ENCODE measurements around the gene TUBA3D.
"Not testable (repeated sequence)": the region's sequence is repeated elsewhere in the genome, so short reads cannot be mapped to it uniquely, and the experiment has no call there.

Gene TUBA3D

GRCh38 chr2:131492015-131492417 is 16.1 kb downstream of the TUBA3D start, which contains the start of gene MZT2A:
Gene MZT2A, minus strand, starts transcription at chr2:131492397. Its CDS starts 21 bp downstream, at chr2:131492376.
- peak within 1 kb of the TSS; percentile 98 for H3K4me3 Mint-ChIP-seq
- not testable (repeated sequence) for H3K27me3 Mint-ChIP-seq (ENCODE audit: low read depth); H3K9me3 Mint-ChIP-seq; DNase-seq (ENCODE audit: low spot score)
- peak within 1 kb of the TSS; percentile 99 for H3K27ac Mint-ChIP-seq
- H3K36me3 Mint-ChIP-seq (ENCODE audit: low read depth): peaks cover 24% of the 10 kb centered on the region
- H3K4me1 Mint-ChIP-seq (ENCODE audit: low read depth): peaks cover 26% of the 10 kb centered on the region

DNA sequence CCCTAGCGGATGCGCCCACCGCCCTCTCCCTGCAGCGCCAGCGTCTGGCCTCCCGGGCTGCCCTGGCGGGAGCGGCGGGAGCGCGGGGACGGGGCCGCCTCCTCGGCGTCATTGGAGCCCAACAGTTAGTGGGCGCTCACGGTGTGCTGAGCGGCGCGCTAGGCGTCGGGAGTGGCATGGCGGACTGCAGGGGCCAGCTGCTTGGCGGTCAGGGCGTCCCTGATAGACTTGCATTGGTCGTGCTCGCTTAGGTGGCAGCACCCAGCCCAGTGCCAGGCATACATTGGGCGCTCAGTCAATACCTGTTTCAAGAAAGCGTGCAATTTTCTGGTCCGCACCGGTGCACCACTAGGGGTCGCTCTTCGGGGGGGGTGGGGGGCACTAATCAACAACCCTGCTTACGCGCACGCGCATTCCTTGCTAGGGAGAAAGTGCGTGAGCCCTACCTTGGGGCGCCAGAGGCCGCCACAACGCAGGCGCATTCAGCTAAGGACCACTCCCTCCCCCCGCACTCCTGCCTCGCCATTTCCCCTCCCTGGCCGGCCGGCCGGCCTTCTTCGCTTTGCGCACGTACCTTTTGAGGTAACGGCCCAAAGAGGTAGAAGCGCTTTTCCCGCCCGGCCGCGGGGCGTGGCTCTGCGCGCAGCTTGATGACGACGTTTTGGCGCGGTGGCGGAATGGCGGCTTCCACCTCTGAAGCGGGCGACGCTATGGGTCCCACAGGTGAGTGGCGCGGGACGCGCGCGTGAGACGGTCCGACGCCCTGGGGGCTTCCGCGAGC is 16.7 kb downstream of the TUBA3D start:
- peak; percentile 90 for DNase-seq (ENCODE audit: low spot score)
- no peaks in the 10 kb centered on the region for H3K27me3 Mint-ChIP-seq (ENCODE audit: low read depth)
- H3K27ac Mint-ChIP-seq: peak overlapping the region; percentile 99
- H3K4me3 Mint-ChIP-seq: peak overlapping the region; percentile 98
- no peaks in the 10 kb centered on the region for H3K9me3 Mint-ChIP-seq
- H3K36me3 Mint-ChIP-seq (ENCODE audit: low read depth): peaks cover 27% of the 10 kb centered on the region
- H3K4me1 Mint-ChIP-seq (ENCODE audit: low read depth): peaks cover 30% of the 10 kb centered on the region

- peaks cover 27% of the 10 kb centered on the region for H3K36me3 Mint-ChIP-seq (ENCODE audit: low read depth)
- peak overlapping the region; percentile 99 for H3K27ac Mint-ChIP-seq
- H3K4me1 Mint-ChIP-seq (ENCODE audit: low read depth): peaks cover 35% of the 10 kb centered on the region
- H3K27me3 Mint-ChIP-seq (ENCODE audit: low read depth): no peaks in the 10 kb centered on the region
- peak overlapping the region; percentile 98 for H3K4me3 Mint-ChIP-seq
- DNase-seq (ENCODE audit: low spot score): no peak
- H3K9me3 Mint-ChIP-seq: no peaks in the 10 kb centered on the region
These were observed 17.5 kb downstream of the TUBA3D start for GRCh38 chr2:131493199-131493968.

DNA sequence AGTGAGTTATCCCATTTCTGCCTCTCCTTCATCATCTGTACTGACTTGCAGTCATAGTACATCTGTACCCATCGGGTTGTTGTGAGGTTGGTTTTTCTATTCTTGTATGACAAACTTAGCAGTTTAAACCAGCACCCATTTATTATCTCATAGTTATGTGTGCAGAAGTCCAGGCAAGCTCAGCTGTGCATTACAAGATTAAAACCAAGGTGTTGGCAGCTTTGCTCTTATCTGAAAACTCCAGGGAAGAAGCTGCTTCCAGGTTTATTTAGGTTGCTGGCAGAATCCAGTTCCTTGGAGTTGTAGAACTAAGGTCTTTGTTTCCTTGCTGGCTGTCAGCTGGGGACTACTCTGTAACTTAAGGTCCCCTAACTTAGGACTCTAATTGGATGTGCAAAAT is 19.6 kb downstream of the TUBA3D start:
- DNase-seq (ENCODE audit: low spot score); H3K9me3 Mint-ChIP-seq; H3K27me3 Mint-ChIP-seq (ENCODE audit: low read depth): not testable (repeated sequence)
- H3K4me1 Mint-ChIP-seq (ENCODE audit: low read depth): peaks cover 30% of the 10 kb centered on the region
- peak overlapping the region; percentile 35 for H3K27ac Mint-ChIP-seq
- H3K36me3 Mint-ChIP-seq (ENCODE audit: low read depth): peaks cover 33% of the 10 kb centered on the region
- peak overlapping the region; percentile 40 for H3K4me3 Mint-ChIP-seq

- peak; percentile 43 for DNase-seq (ENCODE audit: low spot score)
- H3K27ac Mint-ChIP-seq; H3K9me3 Mint-ChIP-seq; H3K27me3 Mint-ChIP-seq (ENCODE audit: low read depth); H3K4me3 Mint-ChIP-seq: not testable (repeated sequence)
- H3K36me3 Mint-ChIP-seq (ENCODE audit: low read depth): peaks cover 36% of the 10 kb centered on the region
- peaks cover 25% of the 10 kb centered on the region for H3K4me1 Mint-ChIP-seq (ENCODE audit: low read depth)
These were observed 22.5 kb downstream of the TUBA3D start for GRCh38 chr2:131498321-131498973.

GRCh38 chr2:131503587-131503986 is 27.7 kb downstream of the TUBA3D start:
- H3K9me3 Mint-ChIP-seq; H3K4me3 Mint-ChIP-seq; H3K27me3 Mint-ChIP-seq (ENCODE audit: low read depth); DNase-seq (ENCODE audit: low spot score); H3K4me1 Mint-ChIP-seq (ENCODE audit: low read depth): not testable (repeated sequence)
- Mint-ChIP-seq H3K27ac (peak overlapping the region; percentile 87), H3K36me3 (ENCODE audit: low read depth) (peaks cover 51% of the 10 kb centered on the region)

DNA sequence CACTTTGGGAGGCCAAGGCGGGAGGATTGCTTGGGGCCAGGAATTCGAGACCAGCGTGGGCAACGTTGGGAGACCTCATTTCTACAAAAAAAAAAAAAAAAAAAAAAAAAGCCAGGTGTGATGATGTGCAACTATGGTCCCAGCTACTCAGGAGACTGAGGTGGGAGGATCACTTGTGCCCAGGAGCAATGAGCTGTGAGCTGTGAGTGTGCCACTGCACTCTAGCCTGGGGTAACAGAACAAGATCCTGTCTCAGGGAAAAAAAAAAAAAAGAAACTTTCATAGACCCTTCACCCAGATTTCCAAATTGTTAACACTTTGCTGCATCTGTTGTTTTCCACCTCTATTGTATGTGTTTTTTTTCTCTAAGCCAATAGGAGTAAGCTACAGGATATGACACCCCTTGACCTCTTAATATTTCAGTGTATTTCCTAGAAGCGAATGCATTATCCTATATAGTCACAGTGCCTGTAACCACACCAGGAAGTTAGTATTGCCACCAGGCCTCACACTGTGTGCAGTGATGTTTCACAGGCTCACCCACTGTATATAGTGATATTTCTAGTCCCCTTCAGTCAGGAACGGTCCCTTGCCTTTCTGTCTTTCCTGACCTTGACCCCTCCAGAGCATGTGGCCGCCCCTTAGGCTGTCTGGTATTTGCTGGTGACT is 28.3 kb downstream of the TUBA3D start:
- H3K27me3 Mint-ChIP-seq (ENCODE audit: low read depth); H3K9me3 Mint-ChIP-seq; H3K4me1 Mint-ChIP-seq (ENCODE audit: low read depth); DNase-seq (ENCODE audit: low spot score): not testable (repeated sequence)
- Mint-ChIP-seq H3K4me3 (peak overlapping the region; percentile 59), H3K27ac (peak overlapping the region; percentile 87), H3K36me3 (ENCODE audit: low read depth) (peaks cover 44% of the 10 kb centered on the region)

DNA sequence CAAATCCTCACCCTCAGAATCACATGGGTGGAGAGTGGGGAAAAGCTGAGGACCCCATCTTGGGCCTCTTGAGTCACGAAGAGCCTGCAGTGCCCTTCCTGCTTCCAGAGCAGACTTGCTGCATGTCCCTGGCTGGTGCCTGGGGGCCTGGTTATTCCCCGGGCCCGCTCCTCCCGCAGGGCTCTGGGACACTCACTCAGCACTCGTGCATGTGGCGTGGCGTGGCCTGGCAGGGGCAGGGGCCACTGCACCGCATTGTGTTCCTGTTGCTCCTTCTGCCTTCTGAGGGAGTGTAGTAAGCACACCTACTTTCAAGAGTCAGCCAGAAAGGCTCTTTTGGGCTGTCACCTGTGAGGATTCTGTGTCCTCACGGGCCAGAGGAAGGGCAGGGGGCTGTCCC is 33.7 kb downstream of the TUBA3D start:
- no peak for DNase-seq (ENCODE audit: low spot score)
- Mint-ChIP-seq H3K4me1 (ENCODE audit: low read depth) (peaks cover under 1% of the 10 kb centered on the region), H3K9me3 (no peaks in the 10 kb centered on the region), H3K36me3 (ENCODE audit: low read depth) (peaks cover 27% of the 10 kb centered on the region), H3K27me3 (ENCODE audit: low read depth) (no peaks in the 10 kb centered on the region), H3K4me3 (no peak overlapping the region), H3K27ac (no peak overlapping the region)

GRCh38 chr2:131511291-131511968 is 35.5 kb downstream of the TUBA3D start:
- DNase-seq (ENCODE audit: low spot score): not testable (repeated sequence)
- Mint-ChIP-seq H3K27ac (peak overlapping the region; percentile 57), H3K36me3 (ENCODE audit: low read depth) (peaks cover 18% of the 10 kb centered on the region)

DNA sequence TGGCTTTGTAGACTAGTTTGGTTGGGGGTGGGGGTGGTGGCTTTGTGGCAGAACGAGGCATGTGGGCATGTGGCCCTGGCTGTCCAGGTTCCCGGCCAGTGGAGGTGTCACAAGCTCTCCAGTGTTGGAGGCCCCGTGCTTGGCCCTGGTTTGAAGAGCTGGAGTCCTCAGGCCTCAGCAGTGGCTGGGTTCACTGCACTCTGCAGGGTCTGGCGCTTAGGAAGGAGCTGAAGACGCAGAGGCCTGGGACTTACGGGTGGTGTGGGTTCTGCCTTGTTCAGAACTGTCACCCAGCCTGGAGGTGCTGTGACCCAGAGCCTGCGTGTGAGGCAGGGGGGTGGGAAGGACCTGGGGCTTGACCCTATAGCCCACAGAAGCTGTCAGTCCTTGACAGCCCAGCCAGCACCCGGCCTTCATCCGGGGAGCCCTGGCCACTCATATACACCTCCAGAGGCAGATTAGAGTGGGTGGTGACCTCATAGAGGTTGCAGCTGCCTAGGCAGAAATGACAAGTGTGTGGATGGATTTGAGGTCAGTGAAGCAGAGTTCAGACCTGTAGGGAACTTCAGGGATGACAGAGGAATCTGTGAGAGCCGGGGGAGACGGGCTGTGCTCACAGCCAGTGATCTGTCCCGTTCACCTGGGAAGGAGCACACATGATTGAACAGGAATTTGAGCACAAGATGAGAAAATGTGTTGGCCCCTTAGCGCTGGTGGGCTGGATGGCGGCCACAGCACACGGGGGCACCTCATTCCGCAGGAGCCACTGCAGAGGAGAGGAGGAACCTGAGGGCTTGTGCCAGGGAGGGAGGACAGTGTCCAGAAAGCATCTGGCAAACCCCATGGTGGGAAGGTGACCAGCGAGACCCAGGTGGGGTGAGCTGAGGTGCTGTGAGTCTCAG is 36.3 kb downstream of the TUBA3D start:
- H3K4me3 Mint-ChIP-seq; DNase-seq (ENCODE audit: low spot score); H3K4me1 Mint-ChIP-seq (ENCODE audit: low read depth); H3K27me3 Mint-ChIP-seq (ENCODE audit: low read depth); H3K9me3 Mint-ChIP-seq: not testable (repeated sequence)
- Mint-ChIP-seq H3K27ac (peak overlapping the region; percentile 62), H3K36me3 (ENCODE audit: low read depth) (peaks cover 15% of the 10 kb centered on the region)

More at GRCh38 chr2:131511291-131511968, 35.5 kb downstream of the TUBA3D start:
- not testable (repeated sequence) for H3K27me3 Mint-ChIP-seq (ENCODE audit: low read depth); H3K9me3 Mint-ChIP-seq; H3K4me1 Mint-ChIP-seq (ENCODE audit: low read depth); H3K4me3 Mint-ChIP-seq

GRCh38 chr2:131514408-131515166 is 38.7 kb downstream of the TUBA3D start:
- H3K4me3 Mint-ChIP-seq; H3K27ac Mint-ChIP-seq; DNase-seq (ENCODE audit: low spot score); H3K27me3 Mint-ChIP-seq (ENCODE audit: low read depth); H3K9me3 Mint-ChIP-seq; H3K4me1 Mint-ChIP-seq (ENCODE audit: low read depth): not testable (repeated sequence)
- H3K36me3 Mint-ChIP-seq (ENCODE audit: low read depth): peaks cover 12% of the 10 kb centered on the region

DNA sequence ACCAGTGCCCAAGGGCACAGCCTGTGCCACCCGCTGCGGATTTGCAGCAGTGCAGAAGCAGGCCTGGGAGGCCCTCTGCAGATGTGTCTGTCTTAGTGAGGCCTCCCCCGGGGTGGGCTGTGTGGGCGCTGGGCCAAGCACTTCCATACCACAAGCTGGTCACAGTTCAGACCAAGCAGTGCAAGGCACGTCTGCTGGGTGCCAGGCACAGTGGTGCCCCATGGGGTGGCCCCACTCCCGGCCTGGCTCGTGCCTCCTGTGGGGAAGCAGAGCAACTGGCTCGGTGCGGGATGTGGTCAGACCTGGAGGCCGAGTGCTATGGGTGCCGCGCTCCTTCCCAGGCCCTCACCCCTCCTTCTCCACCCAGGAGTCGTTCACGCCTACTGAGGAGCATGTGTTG is 39.3 kb downstream of the TUBA3D start:
- H3K4me3 Mint-ChIP-seq; H3K27me3 Mint-ChIP-seq (ENCODE audit: low read depth); H3K9me3 Mint-ChIP-seq; H3K4me1 Mint-ChIP-seq (ENCODE audit: low read depth); H3K27ac Mint-ChIP-seq; DNase-seq (ENCODE audit: low spot score): not testable (repeated sequence)
- H3K36me3 Mint-ChIP-seq (ENCODE audit: low read depth): peaks cover 12% of the 10 kb centered on the region

Data from T-helper 2 cell treated with Interferon-gamma antibody and Interleukin-4, amounts not matched to agents 5 μg/mL and 100 μg/mL, for 36 hours (primary cell).